Suprapubic skin (tissue), 3 donors: ENCODE measurements around the gene STXBP5L.

Experiments
- POLR2A ChIP-seq, 2 donors: fragments of 450-650 bp; IDR thresholded peaks; one replicate each; pipeline ENCODE4 v1.6.1; 2017; ENCODE audit warnings: antibody characterized with exemption in 2 of 2, mild to moderate bottlenecking in 2 of 2, moderate library complexity in 2 of 2
- TF ChIP-seq, protein P1 (sequence below), 2 donors: fragments of 200-600 bp in 1 of 2; fragments of 450-650 bp in 1 of 2; sonication (generic) in 1 of 2; IDR thresholded peaks; one replicate each; pipeline ENCODE4 v1.5.1; 2016 to 2019; ENCODE audit warnings: antibody characterized with exemption in 2 of 2, mild to moderate bottlenecking in 1 of 2, moderate library complexity in 1 of 2

- TF ChIP-seq, protein P1, sequence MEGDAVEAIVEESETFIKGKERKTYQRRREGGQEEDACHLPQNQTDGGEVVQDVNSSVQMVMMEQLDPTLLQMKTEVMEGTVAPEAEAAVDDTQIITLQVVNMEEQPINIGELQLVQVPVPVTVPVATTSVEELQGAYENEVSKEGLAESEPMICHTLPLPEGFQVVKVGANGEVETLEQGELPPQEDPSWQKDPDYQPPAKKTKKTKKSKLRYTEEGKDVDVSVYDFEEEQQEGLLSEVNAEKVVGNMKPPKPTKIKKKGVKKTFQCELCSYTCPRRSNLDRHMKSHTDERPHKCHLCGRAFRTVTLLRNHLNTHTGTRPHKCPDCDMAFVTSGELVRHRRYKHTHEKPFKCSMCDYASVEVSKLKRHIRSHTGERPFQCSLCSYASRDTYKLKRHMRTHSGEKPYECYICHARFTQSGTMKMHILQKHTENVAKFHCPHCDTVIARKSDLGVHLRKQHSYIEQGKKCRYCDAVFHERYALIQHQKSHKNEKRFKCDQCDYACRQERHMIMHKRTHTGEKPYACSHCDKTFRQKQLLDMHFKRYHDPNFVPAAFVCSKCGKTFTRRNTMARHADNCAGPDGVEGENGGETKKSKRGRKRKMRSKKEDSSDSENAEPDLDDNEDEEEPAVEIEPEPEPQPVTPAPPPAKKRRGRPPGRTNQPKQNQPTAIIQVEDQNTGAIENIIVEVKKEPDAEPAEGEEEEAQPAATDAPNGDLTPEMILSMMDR (IDR thresholded peaks at IDR 0.05), result no peak
- TF ChIP-seq POLR2A (IDR thresholded peaks at IDR 0.05), result no peak
Observed at GRCh38 chr3:120892921-120893320, 15.1 kb upstream of the STXBP5L start.
